WTC11 (cell line): ENCODE results near the gene IGFBP4. TPM values are rescaled to one million over a fixed set of nuclear protein-coding genes. Genes with fewer than 3 reads are reported as not detected.

ENCODE experiments used
- ATAC-seq: fragments of 200-7000 bp; cut with Tn5 transposase; 2 replicates; pipeline ENCODE4 v1.10.0; 2021; ENCODE audit warnings: mild to moderate bottlenecking, moderate library complexity
- CTCF ChIA-PET: fragments of 300-600 bp; sonication (Branson Sonifier 250); formaldehyde crosslinking; loops from one replicate; lab custom pipeline; 2021; ENCODE audit warnings: antibody characterized with exemption; lab: Charles Lee
- POLR2A ChIA-PET: fragments of 350-600 bp; sonication (Branson Sonifier 250); formaldehyde crosslinking; loops from one replicate; lab custom pipeline; 2021; ENCODE audit warnings: antibody characterized with exemption; lab: Charles Lee
- DNase-seq: peaks from one replicate; pipeline ENCODE4 v3.0.0; 2021; ENCODE audit warnings: low spot score
- H3K27ac Mint-ChIP-seq: 2 replicates; pipeline ENCODE4 v1.8.0; 2021; ENCODE audit warnings: mixed read lengths
- H3K27me3 Mint-ChIP-seq: 2 replicates; pipeline ENCODE4 v1.8.0; 2021; ENCODE audit warnings: low read depth, mild to moderate bottlenecking, moderate library complexity, mixed read lengths
- H3K36me3 Mint-ChIP-seq: 2 replicates; pipeline ENCODE4 v1.8.0; 2021; ENCODE audit warnings: mixed read lengths
- H3K4me1 Mint-ChIP-seq: 2 replicates; pipeline ENCODE4 v1.8.0; 2022; ENCODE audit warnings: mixed read lengths
- H3K4me3 Mint-ChIP-seq: 2 replicates; pipeline ENCODE4 v1.8.0; 2021; ENCODE audit warnings: mild to moderate bottlenecking, moderate library complexity, mixed read lengths
- H3K9me3 Mint-ChIP-seq: 2 replicates; pipeline ENCODE4 v1.8.0; 2021; ENCODE audit warnings: mixed read lengths
- ATF2 ChIP-seq: sonication (generic); formaldehyde crosslinking; IDR thresholded peaks from 2 replicates; pipeline ENCODE4 v1.8.1; 2022; ENCODE audit warnings: low read depth, missing genetic modification reagents, borderline replicate concordance
- CDX4 ChIP-seq: fragments of 250-450 bp; sonication (Bioruptor Pico); IDR thresholded peaks from 2 replicates; pipeline ENCODE4 v1.9.0; 2021; ENCODE audit warnings: moderate library complexity, mild to moderate bottlenecking, inconsistent platforms, borderline replicate concordance
- E2F1 ChIP-seq: sonication (generic); formaldehyde crosslinking; IDR thresholded peaks from 2 replicates; pipeline ENCODE4 v1.8.0; 2022; ENCODE audit warnings: mild to moderate bottlenecking, missing genetic modification reagents
- E2F5 ChIP-seq: sonication (generic); formaldehyde crosslinking; IDR thresholded peaks from 2 replicates; pipeline ENCODE4 v1.8.1; 2022; ENCODE audit warnings: mild to moderate bottlenecking, moderate library complexity, missing genetic modification reagents
- ELF4 ChIP-seq: sonication (generic); formaldehyde crosslinking; IDR thresholded peaks from 2 replicates; pipeline ENCODE4 v1.8.1; 2022; ENCODE audit warnings: low read depth, mild to moderate bottlenecking, moderate library complexity, missing genetic modification reagents
- GABPB1 ChIP-seq: sonication (generic); formaldehyde crosslinking; IDR thresholded peaks from 2 replicates; pipeline ENCODE4 v1.8.1; 2023; ENCODE audit warnings: mild to moderate bottlenecking, missing genetic modification reagents
- IRF2 ChIP-seq: sonication (generic); formaldehyde crosslinking; IDR thresholded peaks from 2 replicates; pipeline ENCODE4 v1.8.0; 2022; ENCODE audit warnings: low read depth, missing genetic modification reagents, borderline replicate concordance
- MAX ChIP-seq: sonication (generic); formaldehyde crosslinking; IDR thresholded peaks from 2 replicates; pipeline ENCODE4 v1.8.0; 2022; ENCODE audit warnings: mild to moderate bottlenecking, missing genetic modification reagents
- MYBL2 ChIP-seq: sonication (generic); formaldehyde crosslinking; IDR thresholded peaks from 2 replicates; pipeline ENCODE4 v1.8.1; 2023; ENCODE audit warnings: mild to moderate bottlenecking, moderate library complexity, missing genetic modification reagents
- STAT6 ChIP-seq: sonication (generic); formaldehyde crosslinking; conservative IDR thresholded peaks from 2 replicates; pipeline ENCODE4 v1.8.1; 2023; ENCODE audit warnings: mild to moderate bottlenecking, low read depth, missing genetic modification reagents, moderate library complexity
- TEAD1 ChIP-seq: sonication (generic); formaldehyde crosslinking; IDR thresholded peaks from 2 replicates; pipeline ENCODE4 v1.8.0; 2022; ENCODE audit warnings: mild to moderate bottlenecking, missing genetic modification reagents
- TP53 ChIP-seq: sonication (generic); formaldehyde crosslinking; IDR thresholded peaks from 2 replicates; pipeline ENCODE4 v1.8.1; 2023; ENCODE audit warnings: mild to moderate bottlenecking, missing genetic modification reagents
- ZNF138 ChIP-seq: sonication (generic); formaldehyde crosslinking; conservative IDR thresholded peaks from 2 replicates; pipeline ENCODE4 v1.8.1; 2022; ENCODE audit warnings: mild to moderate bottlenecking, moderate library complexity, missing genetic modification reagents
- ZNF263 ChIP-seq: sonication (generic); formaldehyde crosslinking; IDR thresholded peaks from 2 replicates; pipeline ENCODE4 v1.8.1; 2022; ENCODE audit warnings: low read depth, mild to moderate bottlenecking, moderate library complexity, missing genetic modification reagents
- ZNF317 ChIP-seq: sonication (generic); formaldehyde crosslinking; IDR thresholded peaks from 2 replicates; pipeline ENCODE4 v1.8.1; 2023; ENCODE audit warnings: low read depth, mild to moderate bottlenecking, moderate library complexity, missing genetic modification reagents, borderline replicate concordance
- ZNF532 ChIP-seq: fragments of 250-450 bp; sonication (Bioruptor Pico); IDR thresholded peaks from 2 replicates; pipeline ENCODE4 v1.9.0; 2021; ENCODE audit warnings: mild to moderate bottlenecking, borderline replicate concordance
- total RNA-seq: library from RNA; stranded (reverse); gene quantifications from 3 replicates; pipeline ENCODE4 v1.2.3, GENCODE V29; 2021

The IGFBP4 gene
- total RNA-seq, 1 experiment from 2014 or later: 172 TPM

GRCh38 chr17:40478486-40478885, 35.2 kb downstream of the IGFBP4 start:
- ATAC-seq (no peak), DNase-seq (no peak)
- CTCF ChIA-PET: interaction anchor here (1.1 to 10.1 kb wide), 6 partner anchors 9 to 59 kb away, joined by 3 to 293 read pairs (median 96); partner anchors contain the start of genes IGFBP4 and TOP2A
- TF ChIP-seq TP53 (CRISPR knock-in tag) (no peak), MYBL2 (no peak), E2F1 (no peak), IRF2 (CRISPR knock-in tag) (no peak), ZNF138 (CRISPR knock-in tag) (no peak), ZNF532 (CRISPR knock-in tag) (no peak), E2F5 (CRISPR knock-in tag) (no peak), GABPB1 (CRISPR knock-in tag) (no peak), ZNF317 (no peak), MAX (CRISPR knock-in tag) (no peak), ATF2 (CRISPR knock-in tag) (no peak), ZNF263 (CRISPR knock-in tag) (no peak)
- H3K4me1 Mint-ChIP-seq: peaks cover 48% of the 10 kb centered on the region
- H3K27ac Mint-ChIP-seq: no peak overlapping the region
- H3K27me3 Mint-ChIP-seq: no peaks in the 10 kb centered on the region; the same call in 1 of the 2 replicates
- H3K9me3 Mint-ChIP-seq: no peaks in the 10 kb centered on the region
- H3K4me3 Mint-ChIP-seq: no peak overlapping the region
- POLR2A ChIA-PET: no interaction called here
- no peaks in the 10 kb centered on the region for H3K36me3 Mint-ChIP-seq

GRCh38 chr17:40479754-40480480, 36.7 kb downstream of the IGFBP4 start:
- no peak for ATAC-seq
- no peaks in the 10 kb centered on the region for H3K36me3 Mint-ChIP-seq
- H3K4me1 Mint-ChIP-seq: peaks cover 52% of the 10 kb centered on the region

More at GRCh38 chr17:40479754-40480480, 36.7 kb downstream of the IGFBP4 start:
- H3K27ac Mint-ChIP-seq: no peak overlapping the region
- DNase-seq: no peak
- ChIA-PET POLR2A (no interaction called here), CTCF (interaction anchor here (1.3 to 10.1 kb wide), 2 partner anchors 20 to 35 kb away, joined by 3 to 293 read pairs; partner anchors contain the start of gene IGFBP4)
- no peaks in the 10 kb centered on the region; the same call in 1 of the 2 replicates for H3K27me3 Mint-ChIP-seq
- H3K9me3 Mint-ChIP-seq: no peaks in the 10 kb centered on the region
- TF ChIP-seq ELF4 (CRISPR knock-in tag) (no peak), E2F5 (CRISPR knock-in tag) (no peak), CDX4 (CRISPR knock-in tag) (no peak), E2F1 (no peak), TEAD1 (no peak), STAT6 (no peak)
- no peak overlapping the region for H3K4me3 Mint-ChIP-seq
